SK-N-SH (cell line): ENCODE measurements around the gene GAPVD1. TPM values are rescaled to one million over a fixed set of nuclear protein-coding genes. Genes with fewer than 3 reads are reported as not detected.

Experiments used
- CTCF ChIA-PET: fragments of 300-600, 350-600 bp; formaldehyde crosslinking; extraction: SDS; loops from one replicate; lab custom pipeline; 2021; lab: Yijun Ruan, JAX
- POLR2A ChIA-PET: fragments of 350-600 bp; sonication (Branson Sonifier 250); formaldehyde crosslinking; extraction: SDS; loops from one replicate; lab custom pipeline; 2020; ENCODE audit warnings: antibody characterized with exemption, inconsistent platforms; lab: Yijun Ruan, JAX
- DNase-seq: peaks from one replicate; pipeline ENCODE4 v3.0.0; 2012
- H2AFZ ChIP-seq: fragments of 200-600 bp; sonication (generic); 2 replicates; pipeline ENCODE4 v1.8.1; 2016; ENCODE audit warnings: antibody characterized with exemption, mild to moderate bottlenecking, low read depth
- H3F3A ChIP-seq: fragments of 200-600 bp; sonication (generic); replicated peaks from 2 replicates; pipeline ENCODE3; 2016; ENCODE audit warnings: antibody characterized with exemption, mild to moderate bottlenecking; ENCODE audit not compliant: insufficient read depth
- H3K27ac ChIP-seq, 2 experiments: fragments of 200-500 bp in 1 of 2; fragments of 200-600 bp in 1 of 2; sonication (Bioruptor generic) in 1 of 2; sonication (generic), shearing (Covaris generic) in 1 of 2; 2 replicates each; pipeline versions ENCODE4 v1.5.1 to v1.6.1; 2014 to 2016; ENCODE audit warnings: low read depth in 2 of 2, inconsistent platforms in 1 of 2, low read length in 1 of 2, mild to moderate bottlenecking in 1 of 2, mixed read lengths in 1 of 2
- H3K27me3 ChIP-seq: fragments of 200-600 bp; sonication (generic), shearing (Covaris generic); 2 replicates; pipeline ENCODE4 v1.6.1; 2016; ENCODE audit warnings: mixed run types; ENCODE audit not compliant: insufficient read depth
- H3K36me3 ChIP-seq, 2 experiments: fragments of 200-500 bp in 1 of 2; fragments of 200-600 bp in 1 of 2; sonication (Bioruptor generic) in 1 of 2; sonication (generic) in 1 of 2; replicated peaks in 1 of 2; 2 replicates each; pipeline versions ENCODE3 to v1.5.1; 2014 to 2016; ENCODE audit warnings: low read length in 1 of 2, mild to moderate bottlenecking in 1 of 2; ENCODE audit not compliant: insufficient read depth in 2 of 2, control insufficient read depth in 1 of 2
- H3K4me1 ChIP-seq, 2 experiments: fragments of 200-500 bp in 1 of 2; fragments of 200-600 bp in 1 of 2; sonication (Bioruptor generic) in 1 of 2; sonication (generic), shearing (Covaris generic) in 1 of 2; 2 replicates each; pipeline versions ENCODE4 v1.5.1 to v1.6.1; 2014 to 2016; ENCODE audit warnings: low read depth in 1 of 2, low read length in 1 of 2, mixed run types in 1 of 2; ENCODE audit not compliant: insufficient read depth in 2 of 2, control insufficient read depth in 1 of 2
- H3K4me2 ChIP-seq: fragments of 200-600 bp; sonication (generic), shearing (Covaris generic); 2 replicates; pipeline ENCODE4 v1.6.1; 2017; ENCODE audit warnings: mixed run types
- H3K4me3 ChIP-seq, 2 experiments: fragments of 200-500 bp in 1 of 2; fragments of 200-600 bp in 1 of 2; sonication (Bioruptor generic) in 1 of 2; sonication (generic), shearing (Covaris generic) in 1 of 2; 2 replicates each; pipeline versions ENCODE4 v1.5.1 to v1.8.1; 2014 to 2016; ENCODE audit warnings: low read depth in 2 of 2, inconsistent platforms in 1 of 2, low read length in 1 of 2, mild to moderate bottlenecking in 1 of 2, mixed read lengths in 1 of 2, moderate library complexity in 1 of 2
- H3K79me2 ChIP-seq: fragments of 200-600 bp; sonication (generic); 2 replicates; pipeline ENCODE4 v1.8.1; 2017; ENCODE audit warnings: mild to moderate bottlenecking; ENCODE audit not compliant: insufficient read depth
- H3K9ac ChIP-seq: fragments of 200-600 bp; sonication (generic); 2 replicates; pipeline ENCODE4 v1.6.1; 2017; ENCODE audit warnings: mixed run types
- H3K9me2 ChIP-seq: fragments of 200-600 bp; sonication (generic); 2 replicates; pipeline ENCODE4 v1.6.1; 2017; ENCODE audit warnings: mixed run types
- H3K9me3 ChIP-seq: fragments of 200-600 bp; sonication (generic); 2 replicates; pipeline ENCODE4 v1.6.1; 2017; ENCODE audit warnings: mixed run types, mild to moderate bottlenecking, moderate library complexity
- H4K20me1 ChIP-seq: fragments of 200-600 bp; sonication (generic); 2 replicates; pipeline ENCODE4 v1.6.1; 2017; ENCODE audit warnings: mild to moderate bottlenecking, mixed run types; ENCODE audit not compliant: insufficient read depth
- CHD2 ChIP-seq: fragments of 150-350 bp; IDR thresholded peaks from 2 replicates; pipeline ENCODE4 v1.6.1; 2018; ENCODE audit warnings: low read length; ENCODE audit not compliant: partially characterized antibody
- ELF1 ChIP-seq: IDR thresholded peaks from 2 replicates; pipeline ENCODE4 v1.4.0; 2012
- EP300 ChIP-seq, 2 experiments: IDR thresholded peaks; 2 replicates each; pipeline versions ENCODE4 v1.4.0 to v1.6.1; 2012; ENCODE audit warnings: borderline replicate concordance in 1 of 2, low read depth in 1 of 2, low read length in 1 of 2
- FOXM1 ChIP-seq: IDR thresholded peaks from 2 replicates; pipeline ENCODE4 v1.4.0; 2012; ENCODE audit warnings: low read depth, mild to moderate bottlenecking
- JUND ChIP-seq: IDR thresholded peaks from 2 replicates; pipeline ENCODE4 v1.4.0; 2012
- MEF2A ChIP-seq: IDR thresholded peaks from 2 replicates; pipeline ENCODE4 v1.4.0; 2012; ENCODE audit warnings: low read depth, borderline replicate concordance
- MXI1 ChIP-seq: IDR thresholded peaks from 2 replicates; pipeline ENCODE4 v1.6.1; 2012; ENCODE audit warnings: mild to moderate bottlenecking, low read depth, low read length, improper control_type of control experiment
- POLR2AphosphoS5 ChIP-seq: IDR thresholded peaks from 2 replicates; pipeline ENCODE4 v1.6.1; 2012; ENCODE audit warnings: low read depth, low read length
- RAD21 ChIP-seq: IDR thresholded peaks from 2 replicates; pipeline ENCODE4 v1.6.1; 2012; ENCODE audit warnings: mild to moderate bottlenecking, low read length
- RCOR1 ChIP-seq: fragments of 150-350 bp; IDR thresholded peaks from 2 replicates; pipeline ENCODE4 v1.6.1; 2017; ENCODE audit warnings: antibody characterized with exemption, low read length
- RFX5 ChIP-seq: IDR thresholded peaks from 2 replicates; pipeline ENCODE4 v1.6.1; 2012; ENCODE audit warnings: mild to moderate bottlenecking, improper control_type of control experiment, low read length
- RXRA ChIP-seq: IDR thresholded peaks from 2 replicates; pipeline ENCODE4 v1.4.0; 2012; ENCODE audit warnings: low read depth, mild to moderate bottlenecking, borderline replicate concordance
- TAF1 ChIP-seq: IDR thresholded peaks from 2 replicates; pipeline ENCODE4 v1.6.1; 2012; ENCODE audit warnings: low read depth, mild to moderate bottlenecking, low read length, moderate library complexity, borderline replicate concordance
- TCF12 ChIP-seq: IDR thresholded peaks from 2 replicates; pipeline ENCODE4 v1.4.0; 2012
- USF2 ChIP-seq: fragments of 150-350 bp; IDR thresholded peaks from 2 replicates; pipeline ENCODE4 v1.6.1; 2017; ENCODE audit warnings: antibody characterized with exemption, low read length, low read depth, borderline replicate concordance
- YY1 ChIP-seq: IDR thresholded peaks from 2 replicates; pipeline ENCODE4 v1.4.0; 2012; ENCODE audit warnings: low read depth, mild to moderate bottlenecking
- WGBS: methylation state at CpG from one replicate; pipeline ENCODE4 v1.1.6; 2017; ENCODE audit warnings: low lambda C conversion rate; 5-methylcytosine and 5-hydroxymethylcytosine counted together
- polyA plus RNA-seq, 3 experiments: library from polyadenylated mRNA; depleted of rRNA; stranded (reverse); fragments of >200 nt; gene quantifications; 2 replicates each; pipeline ENCODE4 v1.2.3, GENCODE V29; 2012
- TF ChIP-seq, protein P1 (sequence below): IDR thresholded peaks from 2 replicates; pipeline ENCODE4 v1.4.0; 2012; ENCODE audit warnings: low read depth, borderline replicate concordance
- TF ChIP-seq, protein P2 (sequence below): IDR thresholded peaks from 2 replicates; pipeline ENCODE4 v1.4.0; 2012; ENCODE audit warnings: low read depth

GAPVD1 gene
- polyA plus RNA-seq, 1 of the 3 experiments (the other 2 are of a cell fraction), result 10.5 TPM

DNA sequence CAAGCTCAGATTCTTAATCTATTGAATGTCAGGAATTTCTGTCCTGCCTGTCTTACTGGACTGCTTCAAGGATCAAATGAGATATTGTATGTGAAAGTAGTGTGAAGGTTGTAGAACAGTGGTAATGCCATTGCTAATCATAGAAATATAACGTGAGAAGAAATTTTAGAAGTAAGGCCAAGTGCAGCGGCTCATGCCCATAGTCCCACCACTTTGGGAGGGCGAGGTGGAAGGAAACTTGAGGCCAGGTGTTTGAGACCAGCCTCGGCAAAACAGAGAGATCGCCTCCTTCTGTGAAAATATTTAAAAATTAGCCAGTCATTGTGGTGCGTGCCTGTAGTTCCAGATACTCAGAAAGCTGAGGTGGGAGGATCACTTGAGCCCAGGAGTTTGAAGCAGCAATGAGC is 15.4 kb upstream of the GAPVD1 start:
- Histone ChIP-seq H3F3A (peaks cover 28% of the 10 kb centered on the region), H2AFZ (no peak overlapping the region), H3K9ac (no peak overlapping the region), H3K9me2 (no peaks in the 10 kb centered on the region), H3K79me2 (peaks cover 10% of the 10 kb centered on the region; the same call in 1 of the 2 replicates), H3K27ac (no peak overlapping the region), H3K27me3 (no peaks in the 10 kb centered on the region), H3K4me3 (no peak overlapping the region), H3K4me2 (no peak overlapping the region), H3K36me3 (no peaks in the 10 kb centered on the region), H3K4me1 (peaks cover 3 to 16% of the 10 kb centered on the region in 2 experiments; a peak in 3 of 4 replicates)
- ChIA-PET POLR2A (no interaction called here), CTCF (no interaction called here)
- TF ChIP-seq USF2, result no peak
- TF ChIP-seq POLR2AphosphoS5, result no peak
- no peak for TF ChIP-seq RXRA
- TF ChIP-seq JUND, result no peak
- TF ChIP-seq RAD21, result no peak
- TF ChIP-seq TCF12, result no peak
- TF ChIP-seq, protein P1, sequence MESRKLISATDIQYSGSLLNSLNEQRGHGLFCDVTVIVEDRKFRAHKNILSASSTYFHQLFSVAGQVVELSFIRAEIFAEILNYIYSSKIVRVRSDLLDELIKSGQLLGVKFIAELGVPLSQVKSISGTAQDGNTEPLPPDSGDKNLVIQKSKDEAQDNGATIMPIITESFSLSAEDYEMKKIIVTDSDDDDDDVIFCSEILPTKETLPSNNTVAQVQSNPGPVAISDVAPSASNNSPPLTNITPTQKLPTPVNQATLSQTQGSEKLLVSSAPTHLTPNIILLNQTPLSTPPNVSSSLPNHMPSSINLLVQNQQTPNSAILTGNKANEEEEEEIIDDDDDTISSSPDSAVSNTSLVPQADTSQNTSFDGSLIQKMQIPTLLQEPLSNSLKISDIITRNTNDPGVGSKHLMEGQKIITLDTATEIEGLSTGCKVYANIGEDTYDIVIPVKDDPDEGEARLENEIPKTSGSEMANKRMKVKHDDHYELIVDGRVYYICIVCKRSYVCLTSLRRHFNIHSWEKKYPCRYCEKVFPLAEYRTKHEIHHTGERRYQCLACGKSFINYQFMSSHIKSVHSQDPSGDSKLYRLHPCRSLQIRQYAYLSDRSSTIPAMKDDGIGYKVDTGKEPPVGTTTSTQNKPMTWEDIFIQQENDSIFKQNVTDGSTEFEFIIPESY, result no peak
- TF ChIP-seq TAF1, result no peak
- TF ChIP-seq MEF2A, result no peak
- TF ChIP-seq, all 33 proteins: peak for 0
- Histone ChIP-seq H3K9me3 (no peaks in the 10 kb centered on the region), H4K20me1 (no peaks in the 10 kb centered on the region)
- WGBS, result 90% methylated on average over 6 of the region's 6 CpGs
- DNase-seq, result no peak

DNA sequence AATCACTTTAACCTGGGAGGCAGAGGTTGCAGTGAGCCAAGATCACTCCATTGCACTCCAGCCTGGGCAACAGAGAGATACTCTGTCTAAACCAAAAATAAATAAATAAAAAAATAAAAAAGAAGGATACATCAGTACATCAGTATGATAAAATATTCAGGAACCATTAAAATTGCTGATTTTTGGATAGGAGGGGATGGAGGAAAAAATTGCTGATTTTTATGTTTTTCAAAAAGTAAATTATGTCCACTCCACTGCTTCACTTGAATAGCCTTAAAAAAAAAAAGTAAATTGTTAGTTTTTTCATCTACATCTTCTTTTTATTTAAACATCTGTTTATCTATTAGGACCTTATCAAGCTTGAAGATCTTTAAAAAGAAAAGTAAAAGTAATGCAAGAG is 7.4 kb upstream of the GAPVD1 start:
- Histone ChIP-seq H3K36me3 (no peaks in the 10 kb centered on the region), H3K9me3 (no peaks in the 10 kb centered on the region), H3K9ac (no peak overlapping the region), H2AFZ (no peak overlapping the region), H3K4me3 (no peak overlapping the region), H3K27ac (no peak overlapping the region), H3K79me2 (no peaks in the 10 kb centered on the region), H3K4me2 (no peak overlapping the region), H4K20me1 (no peaks in the 10 kb centered on the region), H3K27me3 (no peaks in the 10 kb centered on the region), H3K9me2 (no peaks in the 10 kb centered on the region), H3F3A (no peaks in the 10 kb centered on the region), H3K4me1 (no peaks in the 10 kb centered on the region)
- DNase-seq, result no peak
- ChIA-PET POLR2A (interaction anchor here (0.6 to 2.4 kb wide), 2 partner anchors 13 to 382 kb away, joined by 7 to 20 read pairs; partner anchors contain the start of gene HSPA5), CTCF (interaction anchor here (0.6 kb wide), 1 partner anchor 203 kb away, joined by 3 read pairs; no protein-coding TSS in a partner anchor)
- TF ChIP-seq FOXM1 (no peak), EP300 (IDR thresholded peaks at IDR 0.05; ENCODE audit: borderline replicate concordance in 1 of 2, low read depth in 1 of 2, low read length in 1 of 2) (no peak), RCOR1 (no peak), RFX5 (no peak), YY1 (no peak), MXI1 (no peak), CHD2 (no peak), ELF1 (no peak)
- TF ChIP-seq, protein P2, sequence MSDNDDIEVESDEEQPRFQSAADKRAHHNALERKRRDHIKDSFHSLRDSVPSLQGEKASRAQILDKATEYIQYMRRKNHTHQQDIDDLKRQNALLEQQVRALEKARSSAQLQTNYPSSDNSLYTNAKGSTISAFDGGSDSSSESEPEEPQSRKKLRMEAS, result no peak
